B cell (primary cell): Measurements from ENCODE around the gene FAM217A. TPM values are rescaled to one million over a fixed set of nuclear protein-coding genes. Genes with fewer than 3 reads are reported as not detected.

Experiments
- ATAC-seq: fragments of 200-7000 bp; cut with Tn5 transposase; one replicate; pipeline ENCODE4 v1.10.0; 2021; ENCODE audit warnings: low read depth, mild to moderate bottlenecking, moderate number of reproducible peaks, moderate library complexity
- CTCF ChIA-PET: fragments of 350-600 bp; sonication (Branson Sonifier 250); formaldehyde crosslinking; loops from one replicate; lab custom pipeline; 2021; ENCODE audit warnings: antibody characterized with exemption, inconsistent platforms; lab: Charles Lee
- POLR2A ChIA-PET: fragments of 350-600 bp; sonication (Branson Sonifier 250); formaldehyde crosslinking; loops from one replicate; lab custom pipeline; 2021; ENCODE audit warnings: antibody characterized with exemption; lab: Charles Lee
- DNase-seq: peaks from one replicate; pipeline ENCODE4 v3.0.0; 2013
- H2AFZ ChIP-seq: 2 replicates; pipeline ENCODE4 v1.6.1; 2012; ENCODE audit warnings: mild to moderate bottlenecking, low read depth, low read length; ENCODE audit not compliant: insufficient read depth, poor library complexity, severe bottlenecking
- H3K27ac ChIP-seq, 2 donors: 1 replicate in 1 of 2; 2 replicates in 1 of 2; pipeline ENCODE4 v1.5.1; 2012 to 2013; ENCODE audit warnings: low read length in 2 of 2, mild to moderate bottlenecking in 2 of 2, moderate library complexity in 1 of 2
- H3K27me3 ChIP-seq, 4 experiments: fragments of 200-600 bp in 1 of 4; sonication (generic) in 1 of 4; replicated peaks in 1 of 4; 1 replicate in 2 of 4; 2 replicates in 2 of 4; pipeline versions ENCODE4 v1.6.1 to v1.7.0; 2013 to 2016; ENCODE audit warnings: low read length in 3 of 4, mild to moderate bottlenecking in 2 of 4, mixed read lengths in 1 of 4, moderate library complexity in 1 of 4; ENCODE audit not compliant: insufficient read depth in 4 of 4, control insufficient read depth in 3 of 4; ENCODE audit errors: control extremely low read depth in 1 of 4
- H3K36me3 ChIP-seq, 2 experiments: replicated peaks in 1 of 2; 1 replicate in 1 of 2; 2 replicates in 1 of 2; pipeline versions ENCODE4 v1.6.1 to v1.7.1; 2013; ENCODE audit warnings: low read length in 1 of 2; ENCODE audit not compliant: insufficient read depth in 2 of 2, control insufficient read depth in 1 of 2; ENCODE audit errors: control extremely low read depth in 1 of 2, extremely low read depth in 1 of 2
- H3K4me1 ChIP-seq, 2 donors: fragments of 200-600 bp in 1 of 2; sonication (generic) in 1 of 2; 1 replicate in 1 of 2; 2 replicates in 1 of 2; pipeline versions ENCODE4 v1.5.1 to v1.6.1; 2013 to 2017; ENCODE audit warnings: low read length in 2 of 2; ENCODE audit not compliant: control insufficient read depth in 2 of 2, insufficient read depth in 2 of 2
- H3K4me2 ChIP-seq: replicated peaks from 2 replicates; pipeline ENCODE3; 2012; ENCODE audit warnings: mild to moderate bottlenecking, low read depth, low read length; ENCODE audit not compliant: poor library complexity, severe bottlenecking
- H3K4me3 ChIP-seq, 5 experiments: fragments of 200-600 bp in 1 of 5; sonication (generic) in 1 of 5; 1 replicate in 3 of 5; 2 replicates in 2 of 5; pipeline versions ENCODE4 v1.5.1 to v1.7.0; 2011 to 2016; ENCODE audit warnings: low read length in 4 of 5, mild to moderate bottlenecking in 4 of 5, low read depth in 2 of 5, control low read depth in 1 of 5, moderate library complexity in 1 of 5; ENCODE audit not compliant: insufficient read depth in 1 of 5; ENCODE audit errors: control extremely low read depth in 1 of 5, extremely low read depth in 1 of 5
- H3K79me2 ChIP-seq: fragments of 200-600 bp; sonication (generic); one replicate; pipeline ENCODE4 v1.6.0; 2016; ENCODE audit warnings: low read length; ENCODE audit not compliant: control insufficient read depth, insufficient read depth
- H3K9ac ChIP-seq: fragments of 200-600 bp; sonication (generic); 2 replicates; pipeline ENCODE4 v1.6.1; 2017; ENCODE audit warnings: mild to moderate bottlenecking, low read length, moderate library complexity
- H3K9me3 ChIP-seq, 3 donors: one replicate each; pipeline versions ENCODE4 v1.6.1 to v1.7.1; 2013; ENCODE audit warnings: low read length in 2 of 3; ENCODE audit not compliant: control insufficient read depth in 2 of 3, insufficient read depth in 1 of 3; ENCODE audit errors: control extremely low read depth in 1 of 3
- H4K20me1 ChIP-seq: 2 replicates; pipeline ENCODE4 v1.6.0; 2012; ENCODE audit warnings: mild to moderate bottlenecking, low read length; ENCODE audit not compliant: insufficient read depth, control insufficient read depth, poor library complexity, severe bottlenecking
- H3K27ac Mint-ChIP-seq: one replicate; pipeline ENCODE4 v1.8.0; 2021; ENCODE audit warnings: mixed read lengths
- H3K27me3 Mint-ChIP-seq: one replicate; pipeline ENCODE4 v1.8.0; 2021; ENCODE audit warnings: mixed read lengths
- H3K4me1 Mint-ChIP-seq: one replicate; pipeline ENCODE4 v1.8.0; 2021; ENCODE audit warnings: mixed read lengths
- H3K4me3 Mint-ChIP-seq: one replicate; pipeline ENCODE4 v1.8.0; 2021; ENCODE audit warnings: mixed read lengths
- H3K9me3 Mint-ChIP-seq: one replicate; pipeline ENCODE4 v1.8.0; 2022; ENCODE audit warnings: mixed read lengths; ENCODE audit not compliant: insufficient read depth
- CTCF ChIP-seq: fragments of 200-600 bp; IDR thresholded peaks from one replicate; pipeline ENCODE4 v1.8.0; 2022; ENCODE audit warnings: antibody characterized with exemption, mild to moderate bottlenecking
- EZH2 ChIP-seq: IDR thresholded peaks from 2 replicates; pipeline ENCODE4 v1.6.1; 2012; ENCODE audit warnings: borderline replicate concordance, low read depth, mild to moderate bottlenecking, moderate library complexity, low read length; ENCODE audit not compliant: insufficient read depth, poor library complexity, severe bottlenecking
- WGBS: methylation state at CpG from one replicate; pipeline ENCODE4 v1.1.5; 2013; ENCODE audit warnings: missing lambda C conversion rate; ENCODE audit not compliant: insufficient coverage; 5-methylcytosine and 5-hydroxymethylcytosine counted together
- intact Hi-C: fragments of 100-400 bp; cut with micrococcal nuclease; formaldehyde crosslinking; loops from one replicate; pipeline ENCODE4 v1.10.0; 2022
- polyA plus RNA-seq: library from polyadenylated mRNA; depleted of rRNA; stranded (reverse); fragments of >200 nt; gene quantifications from 2 replicates; pipeline ENCODE4 v1.2.3, GENCODE V29; 2012
- total RNA-seq, 2 donors: library from RNA; stranded (reverse); fragments of 120-200 nt in 1 of 2; gene quantifications; 1 replicate in 1 of 2; 2 replicates in 1 of 2; pipeline versions ENCODE4 v1.2.3 to v1.2.4, GENCODE V29; 2013 to 2022

FAM217A gene
- total and polyA plus RNA-seq, 2 donors (not counting 1 experiment from before 2014, with no cell fraction given) = not detected

GRCh38 chr6:4057036-4057435 lies 21.9 kb downstream of the FAM217A start:
- Histone ChIP-seq H3K4me2 (no peak overlapping the region), H2AFZ (no peak overlapping the region), H3K79me2 (peaks cover 1% of the 10 kb centered on the region), H3K9me3 (no peaks in the 10 kb centered on the region), H3K27ac (no peak overlapping the region), H3K4me3 (no peak overlapping the region), H3K4me1 (no peaks in the 10 kb centered on the region), H3K27me3 (no peaks in the 10 kb centered on the region), H4K20me1 (no peaks in the 10 kb centered on the region), H3K9ac (no peak overlapping the region), H3K36me3 (peaks cover 3 to 91% of the 10 kb centered on the region in 2 experiments)
- 100% methylated on average over 1 of the region's 2 CpGs for WGBS
- no peak for ATAC-seq
- Mint-ChIP-seq H3K27ac (no peak overlapping the region), H3K4me1 (no peaks in the 10 kb centered on the region), H3K4me3 (no peak overlapping the region), H3K9me3 (no peaks in the 10 kb centered on the region), H3K27me3 (no peaks in the 10 kb centered on the region)
- intact Hi-C loops = loop anchor here (2.0 kb wide), 1 partner anchor 154 kb away; no protein-coding TSS in a partner anchor
- no peak for DNase-seq
- ChIA-PET CTCF (interaction anchor here (1.1 to 5.5 kb wide), 4 partner anchors 69 to 153 kb away, joined by 3 to 58 read pairs (median 4); no protein-coding TSS in a partner anchor), POLR2A (no interaction called here)
- TF ChIP-seq CTCF = no peak
- TF ChIP-seq EZH2 = no peak

- Mint-ChIP-seq H3K4me3 (no peak overlapping the region), H3K27me3 (no peaks in the 10 kb centered on the region), H3K27ac (no peak overlapping the region), H3K4me1 (no peaks in the 10 kb centered on the region), H3K9me3 (no peaks in the 10 kb centered on the region)
- no CpG with 5 or more reads among the region's 2 CpGs for WGBS
- Histone ChIP-seq H2AFZ (no peak overlapping the region), H4K20me1 (peaks cover 8% of the 10 kb centered on the region), H3K36me3 (peaks cover 2 to 87% of the 10 kb centered on the region in 2 experiments), H3K9ac (no peak overlapping the region), H3K79me2 (peaks cover 2% of the 10 kb centered on the region), H3K27me3 (no peaks in the 10 kb centered on the region), H3K27ac (no peak overlapping the region), H3K9me3 (no peaks in the 10 kb centered on the region), H3K4me1 (no peaks in the 10 kb centered on the region), H3K4me3 (no peak overlapping the region), H3K4me2 (no peak overlapping the region)
- intact Hi-C loops = loop anchor here (1.0 to 2.0 kb wide), 2 partner anchors 98 to 155 kb away; no protein-coding TSS in a partner anchor
- POLR2A ChIA-PET = no interaction called here
- DNase-seq (no peak), ATAC-seq (no peak)
- CTCF ChIA-PET = interaction anchor here (0.6 to 5.5 kb wide), 8 partner anchors 34 to 169 kb away, joined by 3 to 58 read pairs (median 6); partner anchors contain the start of gene ECI2
- TF ChIP-seq EZH2 (no peak), CTCF (no peak)
Observed at GRCh38 chr6:4055420-4056041, 23.4 kb downstream of the FAM217A start.
